Measurements from ENCODE around the gene CAB39.
"Not testable (repeated sequence)": the region's sequence is repeated elsewhere in the genome, so short reads cannot be mapped to it uniquely, and the experiment has no call there.

CAB39 gene

DNA sequence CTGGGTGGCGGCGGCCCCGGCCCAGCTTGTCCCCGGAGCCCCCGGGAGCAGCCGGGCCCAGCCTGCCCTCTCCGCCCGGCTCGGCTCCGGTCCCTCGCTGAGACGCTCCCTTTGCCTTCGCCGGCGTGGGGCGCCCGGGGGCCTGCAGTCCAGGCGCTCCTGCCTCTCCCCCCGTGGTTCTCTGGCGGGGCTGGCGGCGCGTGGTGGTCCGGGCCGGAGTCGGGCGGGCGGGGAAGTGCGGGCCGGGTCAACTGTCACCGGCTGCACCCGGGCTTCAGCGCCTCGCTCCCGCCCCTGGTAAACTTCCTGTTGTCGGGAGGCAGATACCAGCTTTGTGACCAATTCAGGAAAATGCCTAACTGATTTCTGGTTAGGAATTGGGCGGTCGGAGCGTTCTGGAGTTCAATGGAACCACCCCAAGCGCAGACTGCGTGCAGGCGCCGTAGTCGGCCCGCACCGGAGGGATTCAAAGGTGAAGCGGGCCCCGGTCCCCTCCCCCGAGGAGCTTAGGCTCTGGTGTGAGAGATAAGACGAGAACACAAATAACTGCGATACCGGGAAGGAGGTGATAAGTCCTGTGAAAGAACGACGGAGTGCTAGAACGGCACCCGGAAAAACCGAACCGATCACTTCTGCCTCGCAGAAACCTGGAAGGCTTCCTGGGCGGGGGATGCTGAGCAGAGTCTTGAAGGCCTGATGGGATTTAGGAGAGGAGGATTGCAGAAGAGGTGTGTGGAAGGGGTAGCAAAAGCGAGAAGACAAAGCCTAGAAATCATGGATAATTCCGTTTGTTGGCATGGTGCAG is 891 bp downstream of the CAB39 start:
- peak; percentile 18 to 40 (median 24) for DNase-seq (ENCODE audit: low read depth in 2 of 3, low spot score in 2 of 3)

DNA sequence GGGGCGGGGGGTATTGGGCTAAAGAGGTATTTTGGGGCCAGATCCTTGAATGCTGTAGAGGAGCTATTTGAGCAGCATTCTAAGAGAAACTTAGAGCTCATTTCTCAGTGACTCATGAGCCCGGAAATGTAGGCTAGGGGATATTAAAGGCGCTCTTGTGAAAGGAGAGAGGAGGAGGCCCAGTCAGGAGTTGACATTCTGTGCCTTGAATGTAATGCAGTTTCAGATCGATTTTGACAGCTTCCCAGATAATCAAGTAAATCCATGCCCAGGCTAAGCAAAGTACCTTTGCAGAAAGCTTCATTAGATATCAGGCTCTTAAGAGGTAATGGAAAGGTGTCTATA is 1.5 kb downstream of the CAB39 start:
- no peak for DNase-seq (ENCODE audit: low read depth in 2 of 3, low spot score in 2 of 3)

DNA sequence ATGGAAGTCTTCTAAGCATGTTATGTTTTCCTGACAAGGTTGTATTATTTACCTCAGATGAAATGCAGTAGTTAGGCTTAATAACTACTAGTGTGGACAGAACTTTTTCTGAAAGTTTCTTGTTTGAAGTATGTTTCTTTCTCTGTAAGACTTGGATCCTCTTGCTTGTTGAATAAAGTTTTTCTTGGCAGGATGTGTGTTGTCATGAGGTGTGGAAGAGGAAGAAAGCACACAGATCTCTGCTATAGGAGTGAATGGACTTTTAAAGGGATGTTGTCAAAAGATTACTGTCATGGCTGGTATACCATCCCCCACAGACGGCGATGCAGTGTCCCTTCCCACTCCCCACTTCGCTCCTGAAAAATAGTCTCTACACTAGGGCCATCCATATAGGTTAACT is 2.6 kb downstream of the CAB39 start:
- DNase-seq (ENCODE audit: low read depth in 2 of 3, low spot score in 2 of 3) = no peak

DNA sequence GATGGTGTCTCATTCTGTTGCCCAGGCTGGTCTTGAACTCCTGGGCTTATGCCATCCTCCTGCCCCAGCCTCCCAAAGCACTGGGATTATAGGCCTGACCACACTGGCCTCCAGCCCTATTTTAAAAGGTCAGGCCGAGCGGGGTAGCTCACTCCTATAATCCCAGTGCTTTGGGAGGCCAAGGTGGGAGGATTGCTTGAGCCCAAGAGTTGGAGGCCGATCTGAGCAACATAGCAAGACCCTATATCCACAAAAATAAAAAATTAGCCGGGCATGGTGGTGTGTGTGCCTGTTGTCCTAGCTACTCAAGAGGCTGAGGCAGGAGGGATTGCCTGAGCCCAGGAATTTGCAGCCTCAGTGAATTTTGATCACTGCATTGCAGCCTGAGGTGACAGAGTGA is 3.9 kb downstream of the CAB39 start:
- no peak for DNase-seq (ENCODE audit: low read depth in 2 of 3, low spot score in 2 of 3)

DNA sequence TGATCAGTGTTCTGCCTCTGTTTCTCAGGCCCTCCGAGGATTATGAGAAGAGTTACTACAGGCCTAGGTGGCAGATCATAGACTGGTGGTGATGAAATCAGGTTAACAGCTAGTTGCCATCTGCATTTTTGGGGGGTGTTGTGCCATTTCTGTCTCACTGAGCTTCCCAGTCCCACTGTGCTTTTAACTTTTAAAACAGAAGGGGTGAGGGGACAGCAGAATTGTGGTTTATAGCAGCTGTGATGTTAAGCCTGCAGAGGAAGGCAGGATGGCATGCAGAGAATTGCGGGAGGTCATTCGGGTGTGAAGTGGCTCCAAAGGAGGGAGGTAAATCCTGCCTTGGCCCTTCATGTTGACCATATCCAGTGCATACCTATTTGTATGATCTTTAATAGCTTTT is 5.0 kb downstream of the CAB39 start:
- DNase-seq (ENCODE audit: low read depth in 2 of 3, low spot score in 2 of 3) = no peak

DNA sequence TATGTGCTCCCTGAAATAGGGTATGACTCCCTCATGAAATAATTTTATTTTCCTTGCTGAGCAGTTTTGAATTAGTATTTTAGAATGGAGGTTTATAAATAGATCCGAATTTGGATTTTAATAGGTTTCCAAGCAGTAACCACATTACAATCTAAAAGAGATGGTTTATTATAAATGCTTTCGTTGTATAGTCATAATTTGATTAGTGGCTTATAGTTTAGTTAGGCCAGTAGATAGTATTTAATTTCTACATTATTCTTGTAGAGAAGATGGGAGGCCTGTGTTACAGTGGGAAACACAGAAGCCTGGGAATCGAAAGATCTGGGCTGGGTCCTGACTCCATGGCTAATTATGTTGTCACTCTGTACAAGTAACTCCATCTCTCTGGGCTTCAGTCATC is 6.7 kb downstream of the CAB39 start:
- no peak for DNase-seq (ENCODE audit: low read depth in 2 of 3, low spot score in 2 of 3)

DNA sequence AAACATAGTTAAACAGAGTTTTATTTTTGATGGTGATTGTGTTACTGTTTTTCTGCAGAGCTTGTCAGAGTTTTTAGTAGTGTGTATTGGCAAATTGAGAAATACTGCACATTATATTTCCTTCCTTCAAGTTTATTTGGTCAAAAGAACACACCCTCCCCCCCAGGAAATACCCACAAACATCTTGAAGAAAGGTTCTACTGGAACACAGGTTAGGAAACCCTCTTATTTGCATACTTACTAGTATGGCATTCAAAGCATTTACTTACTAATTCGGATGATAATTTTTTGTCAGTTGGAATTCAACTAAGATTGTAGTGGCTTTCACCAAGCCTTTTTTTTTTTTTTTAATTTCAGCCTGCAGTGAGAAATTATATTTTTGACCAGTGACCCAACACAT is 9.1 kb downstream of the CAB39 start:
- DNase-seq (ENCODE audit: low read depth in 2 of 3, low spot score in 2 of 3) = no peak

DNA sequence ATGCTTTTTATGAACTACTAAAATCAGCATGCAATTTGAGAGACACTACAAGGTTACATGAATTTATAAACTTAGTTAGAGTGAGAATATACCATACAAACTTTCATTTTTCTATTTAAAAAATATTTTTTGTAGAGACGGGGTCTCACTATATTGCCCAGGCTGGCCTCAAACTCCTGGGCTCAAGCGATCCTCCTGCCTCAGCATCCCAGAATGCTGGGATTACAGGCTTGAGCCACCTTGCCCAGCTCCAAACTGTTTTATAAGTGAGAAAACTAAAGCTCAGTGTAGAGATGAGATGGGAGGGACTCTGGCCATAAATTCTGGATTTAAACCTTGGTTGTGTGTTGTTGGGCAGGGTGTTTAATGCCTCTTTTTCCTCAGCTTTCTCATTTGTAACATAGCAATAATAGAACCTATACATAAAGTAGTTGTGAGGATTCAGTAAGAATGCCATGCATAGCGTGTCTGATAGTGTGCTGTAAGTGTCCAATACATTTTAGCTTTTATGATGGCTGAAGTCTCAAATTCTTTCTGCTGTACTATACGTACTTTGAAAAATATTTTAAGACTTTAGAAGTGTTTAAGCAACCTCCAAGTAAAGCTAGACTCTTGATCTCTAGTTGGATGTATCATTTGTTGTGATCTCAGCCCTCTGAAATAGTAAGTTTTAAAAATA is 9.7 kb downstream of the CAB39 start:
- no peak for DNase-seq (ENCODE audit: low read depth in 2 of 3, low spot score in 2 of 3)

DNA sequence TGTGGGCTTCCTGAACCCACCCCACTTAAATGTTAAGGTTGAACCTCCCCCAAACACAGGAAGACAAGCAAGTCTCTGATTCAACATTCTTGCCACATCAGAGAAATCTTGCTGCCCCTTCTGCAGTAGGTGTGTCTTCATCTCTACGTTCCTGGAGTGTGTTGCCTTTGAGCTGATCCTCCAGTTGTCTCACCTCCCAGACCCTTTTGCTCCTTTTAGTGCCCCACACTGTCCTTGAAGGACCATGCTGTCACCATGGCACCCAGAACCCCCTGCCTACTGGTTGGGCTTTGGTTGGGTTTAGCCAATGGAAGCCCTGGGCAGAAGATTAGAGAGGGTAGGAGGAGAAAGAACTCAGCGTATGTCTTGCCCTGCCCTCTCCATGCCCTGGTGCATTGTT is 10.7 kb downstream of the CAB39 start:
- peak in 1 of 3 experiments; percentile 4 for DNase-seq (ENCODE audit: low read depth in 2 of 3, low spot score in 2 of 3)

DNA sequence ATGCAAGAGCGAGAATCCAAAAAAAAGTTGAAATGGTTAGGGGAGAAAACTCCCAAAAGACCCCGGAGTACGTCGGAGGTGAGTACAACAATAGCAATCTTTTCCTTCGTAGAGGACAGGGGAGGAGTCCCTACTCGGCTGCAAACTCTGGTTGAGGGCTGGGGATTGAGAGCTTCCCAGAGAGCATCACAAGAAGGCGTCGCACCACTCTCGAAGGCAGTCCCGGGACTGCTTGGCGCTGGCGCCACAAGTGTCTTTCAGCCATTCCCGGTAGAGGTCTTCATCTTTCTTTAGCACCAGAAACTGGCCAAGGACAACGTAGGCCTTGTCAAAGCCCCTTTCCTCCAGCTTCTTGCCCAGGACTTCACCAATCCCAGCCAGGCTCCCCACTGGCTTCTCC is 12.3 kb downstream of the CAB39 start:
- DNase-seq (ENCODE audit: low read depth in 2 of 3, low spot score in 2 of 3) = not testable (repeated sequence)

DNA sequence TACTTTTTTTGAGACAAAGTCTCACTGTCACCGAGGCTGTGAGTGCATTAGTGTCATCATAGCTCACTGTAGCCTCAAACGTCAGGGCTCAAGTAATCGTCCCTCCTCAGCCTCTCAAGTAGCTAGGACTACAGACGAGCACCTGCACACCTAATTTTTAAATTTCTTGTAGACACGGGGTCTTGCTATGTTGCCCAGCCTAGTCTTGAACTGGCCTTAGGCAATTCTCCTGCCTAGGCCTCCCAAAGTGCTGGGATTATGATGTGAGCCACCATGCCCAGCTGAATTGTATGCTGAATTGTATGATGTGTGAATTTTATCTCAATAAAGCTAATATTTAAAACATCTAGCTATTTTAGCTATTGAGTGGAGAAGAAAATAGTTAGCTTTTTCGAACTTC is 18.9 kb downstream of the CAB39 start:
- no peak for DNase-seq (ENCODE audit: low read depth in 2 of 3, low spot score in 2 of 3)

DNA sequence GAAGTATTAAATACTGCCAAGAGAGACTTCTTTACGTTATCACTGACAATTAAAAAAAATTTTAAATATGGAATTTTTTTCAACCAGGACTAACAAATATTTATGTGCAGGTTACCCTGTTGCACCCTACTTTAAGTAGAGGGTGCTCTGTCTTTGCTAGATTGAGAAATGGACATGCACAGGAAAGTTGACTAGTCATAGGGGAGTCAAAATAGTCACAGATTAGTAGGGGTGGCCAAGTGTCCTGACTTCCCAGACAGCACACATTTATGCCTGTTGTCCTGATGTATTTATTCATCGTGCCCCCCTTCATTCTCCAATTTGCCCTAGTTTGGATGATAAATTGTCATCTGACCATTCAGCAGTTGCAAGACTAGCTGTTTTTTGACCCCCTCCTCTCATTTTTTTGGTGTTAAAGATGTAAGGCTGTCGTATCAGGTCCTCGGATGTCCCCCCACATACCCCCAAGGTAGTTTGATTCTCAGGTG is 20.3 kb downstream of the CAB39 start:
- DNase-seq (ENCODE audit: low read depth in 2 of 3, low spot score in 2 of 3) = no peak

DNA sequence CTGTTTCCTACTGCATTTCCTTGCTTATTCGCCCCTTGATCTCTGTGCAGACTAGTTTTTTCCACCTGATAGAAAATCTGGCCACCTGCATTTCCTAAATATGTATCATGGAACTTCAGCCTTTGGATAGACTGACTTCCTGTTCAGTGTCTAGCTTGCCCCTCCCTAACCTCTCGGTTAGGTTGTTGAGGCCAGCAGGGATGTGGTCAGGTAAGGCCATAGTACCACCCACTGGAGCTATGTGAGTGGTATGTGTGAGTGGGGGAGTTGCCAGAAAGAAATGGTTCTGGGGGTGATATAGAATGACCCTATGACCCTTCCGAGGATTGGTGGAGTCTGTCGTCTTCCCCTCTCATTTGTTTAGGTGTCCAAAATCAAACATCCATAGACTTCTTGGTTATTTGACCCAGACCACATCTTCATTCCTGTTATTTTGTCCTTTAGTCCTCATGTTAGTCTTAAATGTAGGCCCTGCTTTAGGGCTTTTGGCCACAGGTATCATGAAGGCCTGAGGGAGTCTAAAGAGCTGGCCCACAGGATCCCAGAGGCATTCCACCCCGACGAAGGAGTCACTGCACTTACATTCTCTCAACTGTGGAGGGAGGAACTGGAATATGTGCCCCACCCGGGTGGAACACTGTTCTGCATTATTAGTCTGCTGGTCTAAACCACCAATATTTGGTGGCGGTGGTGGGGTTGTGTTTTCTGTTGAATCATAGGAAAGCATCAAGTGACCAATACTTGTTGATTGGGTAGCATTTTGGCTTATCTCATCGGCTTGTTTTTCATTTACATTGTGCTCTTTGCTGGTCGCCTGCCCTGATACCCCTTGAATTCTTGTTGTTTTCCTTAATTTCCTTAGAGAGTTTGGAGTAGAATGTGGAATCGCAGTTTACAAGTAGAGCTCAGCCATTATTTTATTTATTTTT is 21.9 kb downstream of the CAB39 start:
- no peak for DNase-seq (ENCODE audit: low read depth in 2 of 3, low spot score in 2 of 3)

DNA sequence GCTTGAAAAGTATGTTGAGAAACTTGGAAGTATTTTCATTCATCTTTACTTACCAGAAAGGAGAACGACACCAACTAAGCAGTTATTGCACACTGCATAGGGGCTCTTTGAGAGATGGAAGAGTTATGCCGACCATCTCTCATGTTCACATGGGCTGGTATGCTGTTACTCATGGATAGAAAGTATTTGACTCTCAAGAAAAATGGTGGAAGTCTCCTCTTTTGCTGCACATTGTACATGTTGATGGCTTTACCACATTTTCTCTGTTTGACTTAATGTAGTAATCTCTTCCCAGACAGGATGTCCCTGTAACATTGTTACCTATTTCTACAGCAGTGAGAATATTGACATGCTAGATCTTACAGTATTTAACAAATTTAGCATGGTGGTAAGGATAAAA is 23.2 kb downstream of the CAB39 start:
- DNase-seq (ENCODE audit: low read depth in 2 of 3, low spot score in 2 of 3) = no peak

DNA sequence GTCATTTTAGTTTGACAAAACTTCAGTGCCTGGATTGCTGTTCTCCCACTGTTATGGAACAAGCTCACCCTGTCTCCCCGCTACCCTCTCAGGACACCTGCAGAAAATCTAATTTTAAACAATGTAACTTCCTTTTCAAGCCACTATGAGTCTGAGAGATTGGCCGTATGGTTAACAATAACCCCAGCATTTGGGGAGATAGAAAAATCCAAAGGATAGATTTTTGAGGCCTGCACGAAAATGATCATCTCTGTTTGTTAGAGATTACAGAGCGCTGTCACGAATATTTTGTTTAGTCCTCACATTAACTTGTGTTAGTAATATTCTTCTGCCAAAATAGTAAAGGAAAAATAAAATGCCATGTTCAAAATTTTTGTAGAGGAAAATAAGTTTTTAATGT is 24.7 kb downstream of the CAB39 start:
- no peak for DNase-seq (ENCODE audit: low read depth in 2 of 3, low spot score in 2 of 3)

DNA sequence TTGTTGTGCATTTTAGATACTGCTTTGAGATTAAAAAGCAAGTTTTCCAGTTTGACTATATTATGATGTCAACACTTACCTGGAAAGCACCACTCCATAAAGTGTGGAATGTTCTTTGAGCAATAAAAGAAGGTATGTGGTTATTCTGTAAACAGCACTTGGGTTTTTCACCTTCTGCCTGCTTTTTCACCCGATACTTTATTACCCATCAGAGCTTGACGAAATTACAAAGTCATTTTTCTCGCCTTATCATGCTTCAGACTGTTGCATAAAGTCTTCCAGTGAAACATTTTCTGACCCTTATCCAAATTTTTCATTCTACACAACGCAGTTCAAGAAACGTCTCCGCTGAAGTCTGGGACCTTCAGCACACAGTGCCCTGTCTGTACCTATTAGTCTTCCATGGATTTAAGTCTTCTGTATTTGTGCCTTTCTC is 25.2 kb downstream of the CAB39 start:
- no peak for DNase-seq (ENCODE audit: low read depth in 2 of 3, low spot score in 2 of 3)

DNA sequence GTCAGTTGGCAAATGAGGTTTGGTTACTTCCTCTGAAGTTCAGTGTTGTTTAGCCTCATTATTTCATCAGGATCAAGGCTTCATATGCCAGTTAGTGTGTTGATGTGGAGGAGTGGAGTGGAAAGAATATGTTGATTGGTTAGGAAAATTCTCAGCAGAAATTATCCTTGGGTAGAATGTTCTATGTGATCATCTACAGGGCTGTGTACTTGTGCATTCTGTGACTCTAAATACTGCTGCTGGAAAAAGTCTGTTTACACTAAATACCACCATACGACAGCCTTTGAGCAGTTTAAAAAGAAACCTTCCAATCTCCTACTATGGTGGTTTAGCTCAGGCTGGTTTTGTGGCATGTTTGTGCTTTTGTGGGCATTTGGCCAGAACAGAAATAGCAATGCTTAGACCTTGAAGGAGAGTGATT is 25.8 kb downstream of the CAB39 start:
- DNase-seq (ENCODE audit: low read depth in 2 of 3, low spot score in 2 of 3) = no peak

DNA sequence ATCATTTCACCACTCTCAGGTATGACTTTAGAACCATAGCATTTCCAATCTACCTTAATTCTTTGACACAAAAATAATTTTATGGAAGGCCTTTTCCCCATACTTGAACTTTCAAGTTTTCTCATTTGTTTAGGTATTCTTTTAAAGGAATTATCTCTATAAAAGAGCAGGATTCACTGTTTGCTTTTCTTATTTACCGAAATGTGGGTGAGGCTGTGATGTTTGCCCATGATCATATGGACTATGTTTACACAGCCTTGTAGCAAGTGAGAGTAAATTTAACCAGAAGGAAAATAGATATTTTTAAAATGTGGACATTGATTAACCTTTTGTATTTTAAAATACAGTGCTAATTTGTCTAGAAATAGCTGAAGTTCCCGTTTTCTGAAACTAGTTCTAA is 26.3 kb downstream of the CAB39 start:
- DNase-seq (ENCODE audit: low read depth in 2 of 3, low spot score in 2 of 3) = no peak

DNA sequence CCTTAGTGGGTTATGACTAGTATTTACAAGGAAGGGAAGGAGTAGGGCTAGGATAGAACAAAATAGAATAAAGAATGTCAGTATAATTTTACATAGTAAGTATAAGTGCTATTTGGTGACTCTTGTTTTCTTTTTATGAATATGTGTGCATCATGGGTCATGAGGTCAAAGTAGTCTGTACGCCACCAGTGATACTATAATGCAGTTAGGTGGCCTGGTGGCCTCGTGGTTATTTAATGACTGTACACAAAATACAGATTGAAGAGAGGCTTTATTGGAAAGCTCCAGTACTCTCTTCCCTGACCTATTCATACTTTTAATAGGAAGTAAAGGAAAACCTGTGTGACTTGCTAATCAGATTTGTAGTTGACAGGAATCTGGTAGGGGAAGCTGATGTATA is 27.3 kb downstream of the CAB39 start:
- no peak for DNase-seq (ENCODE audit: low read depth in 2 of 3, low spot score in 2 of 3)

DNA sequence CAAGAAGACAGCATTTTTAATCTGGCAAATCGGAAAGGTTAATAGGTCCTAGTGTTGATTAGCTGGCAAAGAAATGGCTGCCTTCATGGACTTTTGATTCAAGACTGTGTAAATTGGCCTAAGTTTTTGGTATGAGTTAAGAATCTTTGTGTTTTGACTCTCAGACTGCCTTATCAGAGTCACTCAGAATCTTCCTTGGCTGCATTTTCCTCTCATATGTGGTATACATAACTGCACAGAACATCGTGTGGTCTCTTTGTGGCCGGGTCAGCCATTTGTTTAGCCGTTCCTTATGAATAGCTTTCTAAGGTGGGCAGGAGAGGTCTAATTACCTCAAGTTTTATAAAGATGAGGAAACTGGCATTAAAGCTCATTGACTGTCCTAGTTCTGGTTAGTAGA is 30.1 kb downstream of the CAB39 start:
- DNase-seq (ENCODE audit: low read depth in 2 of 3, low spot score in 2 of 3) = no peak

DNA sequence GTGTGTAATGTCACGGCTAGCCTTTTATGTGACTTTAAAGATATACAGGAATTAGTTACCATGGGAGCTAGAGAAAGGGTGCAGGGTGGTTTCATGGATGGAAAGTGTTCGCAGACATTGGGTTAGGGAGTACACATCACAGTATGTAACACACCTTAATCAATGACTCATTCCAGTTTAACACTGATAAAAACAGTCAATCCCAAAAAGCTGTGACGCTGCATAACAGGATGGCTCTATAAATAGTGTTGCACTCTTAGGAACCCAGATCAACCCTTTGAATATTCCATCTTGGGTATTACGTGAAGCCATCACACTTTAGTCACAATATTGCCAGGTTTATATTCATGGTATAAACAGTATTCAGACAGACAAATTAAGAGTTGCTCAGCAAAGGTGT is 33.6 kb downstream of the CAB39 start:
- DNase-seq (ENCODE audit: low read depth in 2 of 3, low spot score in 2 of 3) = no peak

DNA sequence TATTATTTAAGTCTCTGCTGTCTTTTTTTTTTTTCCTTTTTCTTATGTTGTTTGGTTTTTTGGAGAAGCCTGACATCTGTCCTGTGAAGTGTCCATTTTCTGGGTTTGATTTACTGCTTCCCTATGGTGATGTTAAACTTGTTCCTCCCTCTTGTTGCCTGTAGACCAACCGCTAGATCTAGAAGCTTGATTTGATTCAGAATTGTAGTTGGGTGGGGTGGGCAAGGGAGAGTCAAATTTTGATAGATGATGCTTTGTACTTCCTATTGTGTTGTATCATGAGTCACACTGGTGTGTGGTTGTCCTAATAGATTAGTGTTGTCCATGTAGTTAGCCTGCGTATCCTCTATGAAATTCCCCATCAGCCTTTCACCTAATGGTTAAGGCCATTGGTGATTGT is 35.4 kb downstream of the CAB39 start:
- DNase-seq (ENCODE audit: low read depth in 2 of 3, low spot score in 2 of 3) = no peak

Measured in activated CD8-positive, alpha-beta memory T cell treated with anti-CD3 and anti-CD28 coated beads for 48 hours (primary cell).